HG02763 (cell line): ENCODE measurements around the gene PLD1.
"Not testable (repeated sequence)": the region's sequence is repeated elsewhere in the genome, so short reads cannot be mapped to it uniquely, and the experiment has no call there.

Experiments used
- ATAC-seq: cut with Tn5 transposase; IDR thresholded peaks from one replicate; pipeline ENCODE4 v1.9.1; 2021; ENCODE audit warnings: mild to moderate bottlenecking, moderate library complexity; ENCODE audit not compliant: unreplicated experiment

Gene PLD1

DNA sequence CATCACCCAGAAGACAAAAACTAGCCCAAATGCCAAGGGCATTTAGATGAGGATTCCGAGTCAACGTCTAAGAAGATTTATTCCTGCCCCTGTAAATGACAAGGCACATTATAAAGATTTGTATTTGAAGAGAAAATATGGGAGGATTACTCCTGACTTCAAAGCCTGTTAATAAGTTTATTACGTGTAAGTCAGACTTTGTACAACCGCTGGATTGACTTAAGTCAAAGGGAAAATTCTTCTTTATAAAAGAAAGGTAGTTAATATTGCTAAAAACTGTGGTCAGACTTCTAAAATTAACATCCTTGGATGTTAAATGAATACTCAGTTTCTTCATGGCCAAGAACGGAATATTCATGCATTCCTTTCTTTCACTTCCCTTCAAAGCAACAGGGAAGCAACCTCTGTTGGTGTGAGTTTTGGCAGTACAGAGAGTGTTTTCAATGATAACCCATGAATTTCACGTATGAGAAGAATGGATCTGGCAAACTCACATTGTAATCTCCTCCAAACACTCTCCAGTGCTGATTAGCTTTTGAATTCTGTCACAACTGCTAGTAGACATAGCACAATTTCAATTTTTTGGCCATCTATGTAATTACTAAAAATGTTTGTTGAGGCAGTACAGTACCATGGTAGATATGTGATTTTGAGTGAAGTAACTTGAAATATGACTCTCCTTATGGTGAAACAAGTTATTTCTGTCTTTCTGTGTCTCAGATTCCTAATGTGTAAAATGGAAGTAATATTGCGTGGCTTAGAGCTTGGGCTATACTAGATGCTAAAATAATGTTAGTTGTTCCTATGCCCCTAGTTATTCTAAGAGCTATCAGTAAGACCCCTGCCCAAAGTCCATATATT is 62.0 kb downstream of the PLD1 start:
- ATAC-seq = no peak

DNA sequence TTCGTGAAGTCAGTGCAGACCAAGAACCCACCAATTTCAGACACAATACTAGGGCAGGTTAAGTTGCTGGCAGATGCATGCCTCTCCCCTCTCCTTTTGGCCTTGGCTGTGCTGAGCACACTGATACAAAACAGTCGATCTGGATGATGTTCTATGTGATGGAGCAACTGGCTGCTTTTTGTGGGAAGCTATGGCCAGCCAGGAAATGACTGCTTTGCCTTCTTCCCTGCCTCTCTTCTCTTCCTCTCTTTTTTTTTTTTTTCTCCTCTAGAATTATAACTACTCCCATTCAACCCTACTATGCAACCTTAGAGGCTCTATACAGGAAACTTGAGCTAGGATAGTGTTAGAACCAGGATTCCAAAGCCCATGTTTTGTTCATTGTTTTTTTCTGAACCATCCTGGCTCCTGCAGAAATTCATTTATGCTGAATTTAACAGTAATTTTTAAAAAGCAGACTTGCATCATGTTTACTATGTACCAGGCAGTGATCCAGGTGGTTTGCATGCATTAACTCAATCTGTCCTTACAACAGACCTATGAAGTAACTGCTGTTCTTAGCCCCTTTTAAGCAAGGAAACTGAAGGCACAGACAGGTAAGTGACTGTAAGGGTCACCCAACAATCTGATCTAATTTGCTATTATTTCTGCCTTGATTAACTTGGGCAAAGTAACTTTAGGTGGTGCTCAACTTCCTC is 62.9 kb downstream of the PLD1 start:
- ATAC-seq = no peak

GRCh38 chr3:171746320-171747222 is 63.7 kb downstream of the PLD1 start:
- ATAC-seq = not testable (repeated sequence)

DNA sequence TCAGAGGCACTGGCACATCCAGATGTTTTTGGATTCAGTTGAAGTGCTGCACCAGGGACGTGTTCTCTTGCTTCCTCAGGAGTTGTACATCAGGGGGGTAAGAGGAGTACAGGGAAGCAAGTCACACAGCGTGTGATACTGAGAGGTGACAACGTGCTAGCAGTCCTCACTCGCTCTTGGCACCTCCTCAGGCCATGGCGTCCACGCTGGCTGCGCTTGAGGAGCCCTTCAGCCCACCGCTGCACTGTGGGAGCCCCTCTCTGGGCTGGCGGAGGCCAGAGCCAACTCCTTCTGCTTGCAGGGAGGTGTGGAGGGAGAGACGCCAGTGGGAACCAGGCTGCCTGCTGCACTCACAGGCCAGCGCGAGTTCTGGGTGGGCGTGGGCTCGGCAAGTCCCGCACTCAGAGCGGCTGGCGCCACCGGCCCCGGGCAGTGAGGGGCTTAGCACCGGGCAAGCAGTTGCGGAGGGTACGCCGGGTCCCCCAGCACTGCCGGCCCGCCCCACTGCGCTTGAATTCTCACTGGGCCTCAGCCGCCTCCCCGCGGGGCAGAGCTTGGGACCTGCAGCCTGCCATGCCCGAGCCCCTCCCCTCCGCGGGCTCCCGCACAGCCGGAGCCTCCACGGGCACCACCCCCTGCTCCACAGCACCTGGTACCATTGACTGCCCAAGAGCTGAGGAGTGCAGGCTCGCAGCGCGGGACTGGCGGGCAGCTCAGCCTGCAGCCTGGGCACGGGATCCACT is 64.5 kb downstream of the PLD1 start:
- no peak for ATAC-seq

- no peak for ATAC-seq
These were observed 66.0 kb downstream of the PLD1 start for GRCh38 chr3:171744158-171744741.

DNA sequence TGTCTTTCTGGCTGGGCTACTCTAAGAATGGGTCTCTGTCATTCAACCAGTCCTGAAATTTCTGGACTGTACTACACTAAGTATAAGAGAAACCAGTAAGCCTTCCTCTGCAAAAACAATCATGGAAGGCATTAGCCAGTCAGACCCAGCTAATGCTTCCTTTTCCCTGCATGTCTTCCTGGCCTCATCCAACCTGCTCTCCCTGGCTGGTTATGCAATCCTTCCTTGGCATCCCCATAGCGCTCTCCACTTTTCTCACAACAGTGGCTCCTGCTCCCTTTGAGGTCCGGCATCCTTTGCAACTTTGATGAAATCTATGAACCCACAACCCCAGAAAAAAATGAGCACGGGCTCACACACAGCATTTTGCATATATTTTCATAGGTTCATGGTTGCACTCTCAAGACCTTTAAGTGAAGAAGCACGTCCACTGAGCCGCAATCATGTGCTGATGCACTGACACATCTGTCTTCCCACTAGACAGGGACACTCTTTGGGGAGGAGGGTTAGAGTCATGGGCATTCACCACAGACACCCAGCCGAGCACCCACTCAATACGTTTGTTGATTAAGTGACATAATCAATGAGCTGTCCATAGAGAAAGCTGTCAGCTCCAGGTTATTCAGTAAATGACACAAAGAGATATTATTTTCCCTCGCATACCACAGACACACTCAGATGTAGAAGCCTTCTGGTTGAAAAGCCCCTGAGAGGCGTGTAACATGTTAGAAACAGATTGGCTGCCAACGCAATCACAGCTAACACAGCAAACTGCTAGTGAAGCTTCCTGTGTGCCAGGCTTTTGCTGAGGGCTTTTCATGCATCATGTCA is 66.7 kb downstream of the PLD1 start:
- ATAC-seq = no peak

GRCh38 chr3:171741377-171741776 is 68.9 kb downstream of the PLD1 start:
- no peak for ATAC-seq

DNA sequence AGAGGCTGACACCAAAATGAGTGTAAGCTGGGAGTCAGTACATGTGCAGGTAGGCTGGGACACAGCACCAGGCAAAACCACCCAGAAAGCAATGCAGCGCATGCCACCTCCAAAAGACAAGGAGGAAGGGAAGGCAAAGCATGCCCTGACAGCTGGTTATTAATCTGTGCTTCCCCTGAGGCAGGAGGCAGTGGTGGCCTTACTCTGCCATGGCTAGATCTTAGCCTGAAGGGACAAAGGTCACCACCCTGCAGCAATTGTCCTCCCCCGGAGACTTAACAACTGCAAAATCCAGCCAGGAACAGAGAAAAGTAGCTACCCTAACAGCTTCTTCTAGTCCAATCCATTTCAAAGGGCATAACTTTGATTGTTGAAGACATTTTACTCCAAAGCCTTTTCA is 73.7 kb downstream of the PLD1 start:
- ATAC-seq = no peak

DNA sequence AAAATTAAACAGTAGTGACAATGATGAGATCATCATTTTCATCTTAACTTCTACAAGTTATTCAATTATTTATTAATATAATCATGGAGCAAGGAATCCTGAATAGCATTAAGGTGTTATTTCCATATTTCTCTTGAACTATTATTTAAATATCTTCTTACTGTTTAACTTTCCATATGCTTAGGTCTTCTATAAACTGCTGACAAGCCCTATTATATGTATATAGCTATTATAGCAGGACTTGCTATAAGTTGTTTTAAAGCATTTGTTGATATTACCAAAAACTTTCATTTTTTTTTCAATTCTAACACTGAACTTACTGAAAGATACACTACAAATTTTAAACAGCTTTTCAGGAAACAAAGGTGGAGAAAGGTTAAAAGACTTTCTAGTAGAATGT is 76.7 kb downstream of the PLD1 start:
- ATAC-seq = no peak

DNA sequence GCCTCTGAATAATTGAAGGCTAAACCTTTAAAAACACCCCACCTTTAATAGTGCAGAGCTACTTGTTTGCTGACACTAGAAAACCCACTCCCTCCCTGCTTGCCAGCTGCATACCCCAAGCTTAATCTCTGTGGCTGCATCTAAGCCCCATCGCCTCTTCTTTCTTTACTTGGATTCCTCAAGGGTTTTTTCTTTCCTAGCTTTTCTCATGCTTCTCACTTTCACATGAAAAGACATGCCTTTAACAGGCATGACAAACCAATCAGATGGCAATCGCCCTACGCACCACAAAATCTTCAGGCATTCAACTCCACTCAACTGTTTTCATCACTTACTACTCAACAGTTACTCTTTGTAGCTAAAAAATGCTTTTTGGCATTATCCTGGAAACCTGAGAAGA is 77.5 kb downstream of the PLD1 start:
- ATAC-seq = no peak

DNA sequence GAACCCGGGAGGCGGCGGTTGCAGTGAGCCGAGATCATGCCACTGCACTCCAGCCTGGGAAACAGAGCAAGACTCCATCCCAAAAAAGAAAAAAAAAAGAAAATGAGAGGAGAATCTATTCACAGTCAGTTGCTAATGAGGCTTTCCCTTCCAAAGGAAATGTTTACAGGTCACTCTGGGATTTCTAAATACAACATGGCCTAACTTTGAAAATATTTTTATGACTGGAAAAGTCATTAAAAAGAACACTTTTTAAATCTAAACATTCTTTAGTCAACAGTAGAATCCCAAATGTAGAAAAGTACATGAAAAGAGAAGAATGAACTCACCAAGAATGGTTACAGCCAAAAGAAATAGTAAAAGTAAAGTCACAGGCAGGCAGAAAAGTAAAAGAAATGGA is 78.6 kb downstream of the PLD1 start:
- ATAC-seq = no peak

- no peak for ATAC-seq
These were observed 80.6 kb downstream of the PLD1 start for GRCh38 chr3:171729452-171730334.

GRCh38 chr3:171727288-171727687 is 83.0 kb downstream of the PLD1 start:
- ATAC-seq = no peak

DNA sequence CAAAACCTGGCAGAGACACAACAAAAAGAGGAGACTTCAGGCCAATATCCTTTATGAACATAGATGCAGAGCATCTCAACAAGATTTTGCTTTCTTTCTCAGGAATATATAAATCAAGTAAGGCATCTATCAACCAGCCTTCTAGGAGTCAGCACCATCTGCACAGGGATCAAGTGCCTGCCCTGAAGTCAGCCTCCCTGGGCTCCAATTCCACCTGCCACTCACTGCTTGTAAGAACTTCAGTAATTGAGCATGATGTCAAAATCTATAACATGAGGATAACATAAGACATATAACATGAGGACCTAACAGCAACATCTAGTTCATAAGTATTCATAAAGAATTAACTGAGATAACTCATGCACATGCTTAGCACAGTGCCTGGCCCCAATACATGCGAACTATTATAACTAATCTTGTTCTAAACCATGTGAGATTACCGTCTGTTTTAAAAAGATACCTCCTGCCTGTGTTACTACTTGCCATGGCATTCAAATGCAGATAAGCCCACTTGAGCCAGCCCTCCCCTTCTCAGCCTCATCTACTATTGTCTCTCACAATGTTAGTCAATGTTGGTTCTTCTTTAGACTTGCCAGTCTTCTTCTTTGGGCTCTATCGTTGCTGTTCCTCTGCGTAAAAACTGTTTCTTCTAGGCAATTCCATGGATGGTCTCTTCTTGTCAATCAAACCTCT is 91.6 kb downstream of the PLD1 start:
- ATAC-seq = no peak

DNA sequence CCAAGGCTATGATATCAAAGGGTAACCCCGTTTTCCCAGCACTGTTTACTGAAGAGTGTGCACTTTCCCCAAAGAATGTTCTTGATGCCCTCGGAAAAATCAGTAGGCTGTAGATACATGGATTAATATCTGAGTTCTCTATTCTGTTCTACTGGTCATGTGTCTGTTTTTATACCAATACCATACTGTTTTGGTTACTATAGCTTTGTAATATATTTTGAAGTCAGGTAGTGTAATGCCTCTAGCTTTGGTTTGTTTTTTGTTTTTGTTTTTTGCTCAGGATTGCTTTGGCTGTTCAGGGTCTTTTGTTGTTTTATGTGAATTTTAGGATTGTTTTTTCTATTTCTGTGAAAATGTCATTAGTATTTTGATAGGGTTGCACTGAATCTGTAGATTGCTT is 95.1 kb downstream of the PLD1 start:
- no peak for ATAC-seq

DNA sequence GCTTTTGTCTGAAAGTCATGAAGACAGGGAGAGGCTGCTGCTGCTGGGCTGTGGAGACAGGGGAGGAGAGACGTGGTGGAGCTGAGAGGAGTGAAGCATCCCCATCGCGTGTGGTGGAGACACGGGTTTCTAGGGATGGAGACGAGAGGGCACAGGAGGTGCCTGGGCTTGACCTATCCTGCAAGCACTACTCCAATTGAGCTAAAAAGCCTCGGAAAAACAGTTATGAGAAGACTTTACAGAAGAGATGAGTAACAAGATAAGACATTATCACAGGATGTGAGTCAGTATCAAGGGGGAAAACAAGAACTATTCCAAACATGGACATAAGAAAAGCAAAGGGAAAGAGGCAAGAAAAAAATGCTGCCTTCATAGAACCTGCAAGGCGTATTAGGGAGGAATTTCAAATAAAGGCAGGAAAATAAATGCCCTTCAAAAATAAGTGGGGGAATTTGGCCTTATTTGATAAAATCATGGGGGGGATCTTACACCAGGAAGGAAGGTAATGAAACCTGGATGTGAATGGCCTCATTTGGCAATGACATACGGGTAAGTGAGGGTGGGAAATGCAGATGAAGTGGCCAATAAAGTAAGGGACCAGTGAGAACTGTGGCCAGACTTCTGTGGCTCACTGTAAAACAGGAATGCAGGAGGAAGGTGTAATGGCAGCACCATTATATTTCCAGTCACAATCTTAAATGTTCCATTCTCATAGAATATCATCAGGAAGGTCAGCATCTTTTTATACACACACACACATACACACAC is 97.9 kb downstream of the PLD1 start:
- ATAC-seq = no peak
